Measurements from ENCODE around the gene COQ8B.

Gene COQ8B

DNA sequence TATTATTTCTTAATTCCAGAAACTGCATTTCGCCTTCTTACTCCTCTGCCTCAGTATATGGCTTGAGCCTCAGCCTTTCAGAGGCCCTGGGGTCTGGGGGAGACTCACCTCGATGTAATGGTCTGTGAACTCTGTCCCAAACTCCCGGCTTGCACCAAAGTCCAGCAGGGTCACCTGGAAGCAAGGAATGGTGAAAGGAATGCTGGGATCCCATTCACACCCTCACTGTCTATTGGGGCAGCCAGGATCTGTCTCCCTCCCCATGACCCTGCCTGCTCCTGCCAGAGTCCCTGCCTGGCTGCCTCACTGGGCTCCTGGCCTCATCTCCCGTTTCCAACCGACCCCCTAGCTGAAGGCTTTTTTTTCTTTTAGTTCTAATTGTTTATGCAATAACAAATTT, 20.8 kb downstream of the COQ8B start:
- TF ChIP-seq, protein P1, sequence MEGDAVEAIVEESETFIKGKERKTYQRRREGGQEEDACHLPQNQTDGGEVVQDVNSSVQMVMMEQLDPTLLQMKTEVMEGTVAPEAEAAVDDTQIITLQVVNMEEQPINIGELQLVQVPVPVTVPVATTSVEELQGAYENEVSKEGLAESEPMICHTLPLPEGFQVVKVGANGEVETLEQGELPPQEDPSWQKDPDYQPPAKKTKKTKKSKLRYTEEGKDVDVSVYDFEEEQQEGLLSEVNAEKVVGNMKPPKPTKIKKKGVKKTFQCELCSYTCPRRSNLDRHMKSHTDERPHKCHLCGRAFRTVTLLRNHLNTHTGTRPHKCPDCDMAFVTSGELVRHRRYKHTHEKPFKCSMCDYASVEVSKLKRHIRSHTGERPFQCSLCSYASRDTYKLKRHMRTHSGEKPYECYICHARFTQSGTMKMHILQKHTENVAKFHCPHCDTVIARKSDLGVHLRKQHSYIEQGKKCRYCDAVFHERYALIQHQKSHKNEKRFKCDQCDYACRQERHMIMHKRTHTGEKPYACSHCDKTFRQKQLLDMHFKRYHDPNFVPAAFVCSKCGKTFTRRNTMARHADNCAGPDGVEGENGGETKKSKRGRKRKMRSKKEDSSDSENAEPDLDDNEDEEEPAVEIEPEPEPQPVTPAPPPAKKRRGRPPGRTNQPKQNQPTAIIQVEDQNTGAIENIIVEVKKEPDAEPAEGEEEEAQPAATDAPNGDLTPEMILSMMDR (IDR thresholded peaks at IDR 0.05; ENCODE audit: low read depth, low read length, missing control alignments), result no peak
- DNase-seq, result no peak
- H3K4me3 ChIP-seq (ENCODE audit: low read depth, low read length), result no peak overlapping the region
- H3K27ac ChIP-seq, result no peak overlapping the region
- no peaks in the 10 kb centered on the region for H3K36me3 ChIP-seq (replicated peaks)
- in situ Hi-C loops (cut with HindIII; ENCODE audit: low pct_ligation_motif_present, low sequenced_read_pairs), result no loop called here
- H3K27me3 ChIP-seq (replicated peaks), result no peaks in the 10 kb centered on the region

DNA sequence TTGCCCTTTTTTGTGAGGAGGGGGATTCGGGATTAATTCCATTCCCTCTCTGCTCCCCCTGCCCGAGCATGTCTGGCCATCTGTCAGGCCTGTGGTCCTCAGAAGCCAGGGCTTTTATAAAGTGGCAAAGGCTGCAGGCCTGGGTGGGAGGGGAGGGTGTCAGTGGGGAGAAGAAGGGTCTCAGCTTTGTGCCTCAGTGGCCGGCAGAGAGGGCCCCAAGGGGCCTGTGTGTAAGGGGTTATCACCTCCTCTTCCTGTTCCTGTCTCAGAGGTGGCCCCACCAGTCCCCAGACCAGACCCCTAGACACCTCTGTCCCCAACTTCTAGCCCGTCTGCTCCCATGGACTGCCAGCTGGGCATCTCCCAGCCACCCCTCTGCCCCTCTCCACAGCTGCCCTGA, 22.8 kb downstream of the COQ8B start:
- TF ChIP-seq, protein P1 (IDR thresholded peaks at IDR 0.05; ENCODE audit: low read depth, low read length, missing control alignments), result no peak
- Histone ChIP-seq H3K27me3 (replicated peaks) (no peaks in the 10 kb centered on the region), H3K4me3 (ENCODE audit: low read depth, low read length) (no peak overlapping the region), H3K36me3 (replicated peaks) (no peaks in the 10 kb centered on the region), H3K27ac (no peak overlapping the region)
- in situ Hi-C loops (cut with HindIII; ENCODE audit: low pct_ligation_motif_present, low sequenced_read_pairs), result no loop called here
- no peak for DNase-seq

DNA sequence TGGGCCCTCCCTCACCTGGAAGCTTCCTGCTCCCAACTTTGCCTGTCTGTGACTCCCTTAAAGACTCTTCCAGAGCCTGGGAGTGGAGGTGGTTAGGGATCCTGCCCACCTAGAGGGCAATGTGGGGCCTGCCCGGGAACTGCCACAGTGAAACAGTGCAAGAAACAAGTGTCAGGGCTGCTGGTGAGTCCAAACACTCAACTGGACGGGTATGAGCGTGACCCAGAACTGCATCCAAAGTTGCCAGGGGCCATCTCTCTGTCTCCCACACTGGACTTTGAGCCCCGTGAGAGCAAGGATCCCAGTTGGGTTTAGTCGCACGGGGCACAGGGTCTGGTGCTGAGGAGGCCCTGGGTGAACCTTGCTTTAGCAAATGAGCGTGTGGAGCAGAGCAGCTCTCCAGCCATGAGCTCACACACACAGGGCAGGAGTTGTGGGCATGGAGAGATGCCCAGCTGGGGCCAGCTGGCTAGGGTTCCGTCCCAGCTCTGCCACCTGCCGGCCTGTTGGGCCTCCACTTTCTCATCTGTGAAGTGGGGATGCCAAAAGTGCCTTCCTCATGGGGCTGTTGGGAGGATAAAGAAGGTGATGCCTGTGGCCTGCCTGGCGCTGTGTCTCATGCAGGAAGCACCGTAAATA, 23.4 kb downstream of the COQ8B start:
- TF ChIP-seq, protein P1 (IDR thresholded peaks at IDR 0.05; ENCODE audit: low read depth, low read length, missing control alignments), result no peak
- in situ Hi-C loops (cut with HindIII; ENCODE audit: low pct_ligation_motif_present, low sequenced_read_pairs), result no loop called here
- H3K4me3 ChIP-seq (ENCODE audit: low read depth, low read length), result no peak overlapping the region
- H3K27me3 ChIP-seq (replicated peaks), result no peaks in the 10 kb centered on the region
- H3K27ac ChIP-seq, result no peak overlapping the region
- no peaks in the 10 kb centered on the region for H3K36me3 ChIP-seq (replicated peaks)
- DNase-seq, result no peak

DNA sequence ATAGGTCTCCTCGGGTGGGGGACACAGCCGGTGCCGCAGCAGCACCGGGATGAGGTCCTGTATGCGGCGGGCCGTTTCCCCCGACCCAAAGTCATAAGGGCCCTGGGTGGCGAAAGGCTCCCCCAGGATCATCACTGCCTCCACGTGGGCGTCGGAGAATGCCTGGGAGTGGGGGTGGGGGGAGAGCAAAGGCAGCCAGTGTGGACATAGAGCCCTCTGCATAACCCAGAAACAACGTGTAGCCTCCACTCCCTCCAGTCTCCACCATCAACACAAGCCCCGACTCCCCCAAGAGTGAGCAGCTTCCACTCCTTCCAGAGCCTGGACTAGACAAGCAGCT, 24.5 kb downstream of the COQ8B start:
- in situ Hi-C loops (cut with HindIII; ENCODE audit: low pct_ligation_motif_present, low sequenced_read_pairs), result no loop called here
- H3K4me3 ChIP-seq (ENCODE audit: low read depth, low read length), result no peak overlapping the region
- TF ChIP-seq, protein P1 (IDR thresholded peaks at IDR 0.05; ENCODE audit: low read depth, low read length, missing control alignments), result no peak
- H3K27ac ChIP-seq, result no peak overlapping the region
- no peak for DNase-seq
- H3K27me3 ChIP-seq (replicated peaks), result no peaks in the 10 kb centered on the region
- H3K36me3 ChIP-seq (replicated peaks), result no peaks in the 10 kb centered on the region

DNA sequence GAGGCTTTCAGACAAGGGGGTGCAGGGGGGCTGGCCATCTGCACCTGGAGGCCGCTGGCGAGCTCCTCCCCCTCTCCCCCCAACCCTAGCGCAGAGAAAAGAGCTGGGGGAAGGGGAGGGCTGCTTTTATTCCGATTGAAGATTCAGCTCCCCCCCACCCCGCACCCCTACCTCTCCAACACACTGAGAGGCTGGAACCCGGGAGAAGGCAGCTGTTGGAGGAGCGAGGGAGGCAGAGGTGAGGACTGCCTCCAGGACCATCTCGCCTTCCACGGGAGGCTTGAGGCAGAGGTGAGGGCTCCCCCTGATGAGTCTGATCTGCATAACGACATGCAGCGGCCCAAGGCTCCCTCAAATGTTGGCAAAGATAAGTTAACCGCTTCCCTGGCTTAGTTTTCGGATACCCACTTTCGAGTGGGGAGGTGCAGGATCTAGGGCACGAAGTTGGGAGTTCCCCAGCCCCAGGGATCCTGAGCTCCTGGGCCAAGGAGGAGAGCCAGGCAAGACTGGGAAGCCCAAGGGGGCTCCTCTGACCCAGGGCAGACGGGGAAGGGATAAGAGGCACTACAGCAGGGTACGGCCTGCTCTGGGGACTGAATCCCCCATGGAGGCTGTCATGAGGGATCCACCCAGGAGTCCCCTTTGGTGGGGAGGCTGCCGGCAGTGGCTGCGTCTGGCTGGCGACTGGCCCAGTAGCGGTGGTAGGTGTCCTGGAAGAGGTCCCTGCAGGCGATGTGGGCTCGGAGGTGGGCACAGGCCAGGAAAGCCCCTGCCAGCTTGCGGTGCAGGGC, 25.1 kb downstream of the COQ8B start:
- DNase-seq, result no peak
- TF ChIP-seq, protein P1 (IDR thresholded peaks at IDR 0.05; ENCODE audit: low read depth, low read length, missing control alignments), result no peak
- Histone ChIP-seq H3K4me3 (ENCODE audit: low read depth, low read length) (no peak overlapping the region), H3K36me3 (replicated peaks) (peaks cover under 1% of the 10 kb centered on the region), H3K27me3 (replicated peaks) (no peaks in the 10 kb centered on the region), H3K27ac (peak overlapping the region; percentile 92)
- in situ Hi-C loops (cut with HindIII; ENCODE audit: low pct_ligation_motif_present, low sequenced_read_pairs), result no loop called here

All from brain microvascular endothelial cell (primary cell).